Stimulated activated naive CD4-positive, alpha-beta T cell treated with Interleukin-2 at 50 U/mL for 16 hours (primary cell): ENCODE results near the gene LCE3B.
"Not testable (repeated sequence)": the region's sequence is repeated elsewhere in the genome, so short reads cannot be mapped to it uniquely, and the experiment has no call there.

Experiments
- DNase-seq: peaks from one replicate; lab custom pipeline; 2025; lab: John Stamatoyannopoulos, UW

LCE3B gene

DNA sequence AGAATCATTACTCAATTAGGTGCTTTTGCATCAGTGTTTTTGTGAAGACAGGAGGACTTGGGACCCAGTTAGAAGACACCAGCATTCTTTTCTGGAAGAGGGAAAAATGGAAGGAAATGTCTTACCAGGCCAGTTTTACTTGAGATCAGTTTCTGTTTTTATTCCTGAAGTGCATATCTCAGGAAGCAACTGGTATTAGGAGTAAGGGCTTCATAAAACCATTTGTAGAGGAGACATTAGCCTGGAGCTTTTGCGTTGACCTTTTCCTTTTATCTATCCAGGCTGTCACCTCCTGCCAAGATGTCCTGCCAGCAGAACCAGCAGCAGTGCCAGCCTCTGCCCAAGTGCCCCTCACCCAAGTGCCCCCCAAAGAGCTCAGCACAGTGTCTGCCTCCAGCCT lies at the start of gene LCE3B:
Gene LCE3B, plus strand, starts transcription at position 301 of the 400 bp plus-strand sequence. Its CDS starts 0 bp downstream, at position 301.
- no peak for DNase-seq

- DNase-seq: no peak
Measured at GRCh38 chr1:152565115-152565514, 48.5 kb upstream of the LCE3B start.

DNA sequence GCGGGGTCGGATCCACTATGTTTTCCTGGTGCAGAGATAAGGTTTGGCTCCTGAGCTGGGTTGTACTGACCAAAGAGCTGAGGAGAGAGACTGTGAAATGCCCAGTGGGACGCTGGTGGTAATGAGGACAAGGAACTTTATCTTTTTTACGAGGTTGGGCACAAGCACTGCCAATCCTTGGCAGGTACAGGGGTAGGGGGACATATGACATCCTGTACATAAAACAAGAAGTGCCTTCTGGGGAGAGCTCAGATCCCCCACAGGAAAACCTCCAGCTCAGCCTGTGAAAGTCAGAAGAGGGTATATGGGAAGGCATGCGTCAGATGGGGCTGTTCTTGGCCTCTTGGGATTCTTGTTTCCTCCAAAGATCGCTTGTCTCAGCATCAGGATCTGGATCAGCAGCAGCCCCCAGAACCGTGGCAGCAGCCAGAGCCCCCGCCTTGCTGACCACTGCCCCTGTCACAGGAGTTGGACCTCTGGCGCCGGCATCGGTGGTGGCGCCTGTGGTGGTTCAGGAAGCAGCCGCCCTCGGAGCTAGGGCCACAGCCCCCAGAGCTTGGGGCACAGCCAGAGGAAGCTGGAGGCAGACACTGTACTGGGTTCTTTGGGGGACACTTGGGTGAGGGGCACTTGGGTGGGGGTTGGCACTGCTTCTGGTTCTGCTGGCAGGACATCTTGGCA lies 47.9 kb upstream of the LCE3B start:
- no peak for DNase-seq

- DNase-seq: no peak
Measured at GRCh38 chr1:152566681-152567080, 46.9 kb upstream of the LCE3B start, which contains the start of gene LCE3E. TSS of gene LCE3E (minus strand) at chr1:152566780. CDS start at chr1:152566208, 572 bp downstream.

GRCh38 chr1:152577168-152577567 lies 36.4 kb upstream of the LCE3B start:
- DNase-seq: no peak

DNA sequence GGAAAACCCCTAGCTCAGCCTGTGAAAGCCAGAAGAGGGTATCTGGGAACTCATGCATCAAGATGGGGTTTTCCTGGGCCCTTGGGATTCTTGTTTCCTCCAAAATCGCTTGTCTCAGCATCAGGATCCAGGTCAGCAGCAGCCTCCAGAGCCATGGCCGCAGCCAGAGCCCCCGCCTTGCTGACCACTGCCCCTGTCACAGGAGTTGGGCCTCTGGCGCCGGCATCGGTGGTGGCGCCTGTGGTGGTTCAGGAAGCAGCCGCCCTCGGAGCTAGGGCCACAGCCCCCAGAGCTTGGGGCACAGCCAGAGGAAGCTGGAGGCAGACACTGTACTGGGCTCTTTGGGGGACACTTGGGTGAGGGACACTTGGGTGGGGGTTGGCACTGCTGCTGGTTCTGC lies 34.1 kb upstream of the LCE3B start:
- DNase-seq: not testable (repeated sequence)

- no peak for DNase-seq
Measured at GRCh38 chr1:152580433-152580832, 33.2 kb upstream of the LCE3B start, which contains the start of gene LCE3D. TSS of gene LCE3D (minus strand) at chr1:152580516. CDS start at chr1:152579936, 580 bp downstream.

DNA sequence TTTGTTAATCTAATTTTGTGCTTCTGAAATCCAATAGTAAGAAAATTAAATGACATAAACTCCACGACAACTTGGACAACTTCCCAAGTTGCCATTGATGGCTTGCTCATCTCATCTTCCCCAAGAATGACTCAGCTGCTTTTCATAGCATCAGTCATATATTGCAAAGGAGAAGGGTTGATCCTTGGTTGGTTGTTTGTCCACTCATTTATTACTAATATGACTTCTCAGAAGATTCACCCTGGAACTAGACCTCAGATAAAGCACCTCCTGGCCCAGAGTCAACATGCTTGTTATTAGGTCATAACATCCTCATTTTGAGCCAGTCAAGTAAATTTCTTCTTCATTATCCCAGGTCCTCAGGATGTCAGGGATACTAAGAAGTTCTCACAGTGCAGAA lies 31.0 kb upstream of the LCE3B start:
- DNase-seq: no peak

DNA sequence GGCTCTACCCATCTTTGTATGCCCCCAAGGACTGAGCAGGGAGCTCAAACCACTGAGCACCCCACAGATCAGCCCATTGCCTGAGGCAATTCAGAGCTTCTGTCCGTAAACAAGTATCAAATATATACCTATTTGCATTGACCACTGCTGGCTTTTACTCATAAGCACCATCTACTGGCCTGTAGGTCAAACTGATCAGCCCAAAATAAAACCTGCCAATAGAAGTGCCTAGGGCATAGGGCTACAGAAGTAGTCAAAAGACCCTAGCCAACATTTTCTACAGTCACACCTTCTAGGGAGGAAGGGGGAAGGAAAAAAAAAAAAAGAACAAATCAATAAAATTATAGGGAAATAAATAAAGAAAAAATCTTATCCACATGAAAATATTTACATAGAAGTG lies 28.0 kb upstream of the LCE3B start:
- DNase-seq: no peak

- DNase-seq: no peak
Measured at GRCh38 chr1:152596986-152597385, 16.6 kb upstream of the LCE3B start.

- DNase-seq: no peak
Measured at GRCh38 chr1:152599934-152600333, 13.7 kb upstream of the LCE3B start, which contains the start of gene LCE3C. TSS of gene LCE3C (plus strand) at chr1:152600234. CDS start at chr1:152600732, 498 bp downstream.

- no peak for DNase-seq
Measured at GRCh38 chr1:152621993-152622392, 8.4 kb downstream of the LCE3B start.

DNA sequence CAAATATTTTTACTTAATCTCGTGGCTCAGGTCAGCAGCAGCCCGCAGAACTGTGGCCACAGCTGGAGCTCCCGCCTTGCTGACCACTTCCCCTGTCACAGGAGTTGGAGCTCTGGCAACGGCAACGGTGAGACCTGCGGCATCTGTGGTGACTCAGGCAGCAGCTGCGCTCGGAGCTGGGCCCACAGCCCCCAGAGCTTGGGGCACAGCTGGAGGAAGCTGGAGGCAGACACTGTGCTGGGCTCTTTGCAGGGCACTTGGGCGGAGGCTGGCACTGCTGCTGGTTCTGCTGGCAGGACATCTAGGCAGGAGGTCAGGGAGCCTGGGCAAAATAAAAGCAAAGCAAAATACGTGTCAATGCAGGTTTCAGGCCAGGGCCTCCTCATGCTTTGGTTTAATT lies 9.2 kb downstream of the LCE3B start, which contains the start of gene LCE3A:
Gene LCE3A, minus strand, starts transcription at position 301 of the 400 bp plus-strand sequence. Its CDS starts 0 bp downstream, at position 301.
- DNase-seq: no peak

DNA sequence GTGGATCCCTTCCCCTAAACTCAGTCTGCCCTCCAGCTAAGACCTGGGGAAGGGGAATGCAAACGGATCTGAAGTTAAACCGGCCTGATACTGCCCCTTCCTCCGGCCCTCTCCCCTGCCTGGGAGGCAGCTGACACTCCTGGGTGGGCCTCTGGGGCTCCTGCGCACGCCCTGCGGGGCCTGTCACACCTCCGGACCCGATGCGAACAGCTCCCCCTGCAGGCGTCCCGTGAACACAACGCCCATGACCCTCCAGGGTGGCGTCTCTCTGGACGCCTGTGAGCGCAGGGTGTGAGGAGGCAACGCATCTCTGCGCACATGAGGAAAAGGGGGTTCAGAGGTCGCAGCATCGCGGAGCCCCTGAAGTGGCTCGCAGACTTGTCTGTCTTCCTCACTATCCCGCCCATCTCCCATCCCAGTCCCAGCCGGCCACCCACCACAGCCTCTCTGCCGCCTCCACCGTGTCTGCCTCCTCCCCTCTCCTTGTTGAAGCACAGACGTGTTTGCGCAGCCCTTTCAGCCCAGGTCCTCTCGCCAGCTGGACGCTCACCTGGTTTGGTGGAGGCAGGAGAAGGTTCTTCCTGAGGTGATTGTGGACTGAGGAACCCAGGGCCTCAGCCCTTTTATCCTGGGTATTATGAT lies 9.7 kb downstream of the LCE3B start:
- no peak for DNase-seq

GRCh38 chr1:152626744-152627143 lies 13.1 kb downstream of the LCE3B start:
- DNase-seq: no peak

DNA sequence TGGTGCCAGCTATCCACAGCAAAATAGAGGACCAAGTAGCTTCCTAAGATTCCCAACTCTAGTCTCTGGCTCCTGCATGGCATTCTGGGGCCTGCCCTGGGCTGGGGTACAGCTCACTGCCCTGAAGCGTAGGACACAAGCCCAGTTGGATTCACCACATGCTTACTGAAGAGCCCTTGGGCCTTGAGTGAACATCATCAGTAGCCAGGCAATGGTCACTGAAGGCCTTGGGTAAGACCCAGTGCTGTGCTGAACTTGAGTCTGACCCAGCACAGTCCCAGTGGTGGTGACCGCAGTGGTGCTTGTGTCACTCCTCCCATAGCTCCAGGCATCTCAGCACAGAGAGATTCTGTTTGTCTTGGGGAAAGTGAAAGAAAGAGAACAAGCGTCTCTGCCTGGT lies 17.0 kb downstream of the LCE3B start:
- no peak for DNase-seq

DNA sequence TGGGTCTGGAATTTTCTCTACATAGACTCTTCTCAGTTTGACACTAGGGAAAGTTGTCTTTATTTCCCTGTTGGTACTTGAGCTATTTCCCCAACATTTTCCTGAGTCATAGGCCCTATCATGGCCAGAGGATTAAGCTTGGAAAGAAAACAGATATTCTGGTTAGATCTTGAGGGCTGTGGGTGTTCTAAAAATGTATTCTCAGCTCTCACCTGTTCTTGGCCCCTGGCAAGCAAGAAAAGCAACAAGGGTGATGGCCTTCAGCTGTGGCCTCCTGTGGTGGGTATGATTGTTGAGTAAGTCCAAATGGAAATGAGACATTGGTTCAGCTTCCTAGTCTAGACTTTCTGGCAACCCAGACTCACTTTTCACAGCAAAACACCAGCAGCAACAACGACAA lies 26.7 kb downstream of the LCE3B start:
- DNase-seq: no peak

GRCh38 chr1:152643945-152644344 lies 30.3 kb downstream of the LCE3B start:
- DNase-seq: no peak

DNA sequence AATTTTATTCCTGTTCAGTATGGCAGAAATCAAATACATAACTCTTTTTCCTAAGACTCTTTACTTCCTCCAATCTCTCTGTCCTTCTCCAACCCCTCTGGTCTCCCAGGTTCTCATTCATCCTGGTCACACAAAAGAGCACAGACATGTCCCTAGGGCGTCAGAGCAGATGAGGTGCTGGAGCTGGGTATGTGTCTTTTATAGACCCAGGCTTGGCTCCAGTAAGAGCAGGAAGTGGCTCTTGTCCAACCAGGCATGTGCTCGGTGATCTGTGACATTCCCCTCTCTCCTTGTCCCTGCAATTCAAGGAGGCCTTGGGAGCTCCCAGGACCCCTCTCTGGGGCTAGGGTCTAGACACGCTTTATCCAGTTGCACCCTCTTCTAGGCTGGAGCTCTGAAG lies 31.5 kb downstream of the LCE3B start:
- DNase-seq: no peak

DNA sequence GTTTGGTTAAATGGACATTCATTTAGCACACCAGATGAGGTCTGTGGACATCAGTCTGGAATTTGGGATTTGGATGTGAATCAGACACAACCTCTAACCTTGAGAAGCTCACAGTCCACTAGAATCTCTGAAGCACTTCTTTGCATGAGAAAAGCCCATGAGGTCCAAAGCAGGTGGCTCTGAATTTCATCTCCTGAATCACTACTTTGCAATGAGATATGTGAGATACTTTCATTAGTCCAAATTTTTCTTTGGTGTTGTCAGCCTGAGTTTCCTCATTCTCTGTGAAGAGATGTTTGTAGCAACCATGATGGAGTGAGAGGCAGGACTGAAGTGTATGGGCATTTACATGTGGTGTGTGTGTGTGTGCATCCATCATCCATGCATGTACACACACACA lies 33.0 kb downstream of the LCE3B start:
- no peak for DNase-seq

DNA sequence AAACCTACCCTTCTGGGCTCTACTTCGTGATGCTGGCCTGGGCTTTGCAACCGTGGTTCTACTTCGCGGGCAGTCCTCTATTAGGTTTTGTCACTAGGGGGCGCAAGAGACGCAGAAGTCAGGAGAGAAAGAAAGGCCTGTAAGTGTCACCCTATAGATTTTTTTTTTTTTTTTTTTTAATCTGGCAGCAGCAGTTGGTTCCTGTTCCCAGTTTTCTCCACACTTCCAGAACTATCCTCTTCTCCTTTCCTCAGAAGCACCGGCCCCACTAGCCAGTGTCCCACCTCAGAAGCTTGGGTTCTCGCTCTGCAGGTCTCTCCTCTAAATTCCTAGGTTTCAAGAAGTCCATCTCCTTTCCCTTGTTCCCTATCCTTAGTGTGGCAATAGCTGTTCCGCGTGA lies 40.5 kb downstream of the LCE3B start:
- peak; percentile 5 for DNase-seq

- no peak for DNase-seq
Measured at GRCh38 chr1:152656459-152656858, 42.8 kb downstream of the LCE3B start.

GRCh38 chr1:152657677-152658076 lies 44.1 kb downstream of the LCE3B start:
- DNase-seq: no peak
